Measurements from ENCODE around the gene ACSS1. TPM values are rescaled to one million over a fixed set of nuclear protein-coding genes. Genes with fewer than 3 reads are reported as not detected.

ACSS1 gene
- total RNA-seq, 1 experiment from 2014 or later, result 2.8 TPM

GRCh38 chr20:25048519-25048952, 9.4 kb downstream of the ACSS1 start:
- DNase-seq (ENCODE audit: extremely low read depth, low read depth), result no peak

GRCh38 chr20:25047766-25048165, 10.2 kb downstream of the ACSS1 start:
- no peak for DNase-seq (ENCODE audit: extremely low read depth, low read depth)

GRCh38 chr20:25046736-25047666, 10.9 kb downstream of the ACSS1 start:
- DNase-seq (ENCODE audit: extremely low read depth, low read depth), result no peak

- DNase-seq (ENCODE audit: extremely low read depth, low read depth), result no peak
Measured at GRCh38 chr20:25046181-25046641, 11.7 kb downstream of the ACSS1 start.

- no peak for DNase-seq (ENCODE audit: extremely low read depth, low read depth)
Measured at GRCh38 chr20:25045343-25045712, 12.6 kb downstream of the ACSS1 start.

GRCh38 chr20:25044660-25045342, 13.1 kb downstream of the ACSS1 start:
- no peak for DNase-seq (ENCODE audit: extremely low read depth, low read depth)

- DNase-seq (ENCODE audit: extremely low read depth, low read depth), result no peak
Measured at GRCh38 chr20:25044261-25044560, 13.7 kb downstream of the ACSS1 start.

GRCh38 chr20:25043499-25044260, 14.3 kb downstream of the ACSS1 start:
- DNase-seq (ENCODE audit: extremely low read depth, low read depth), result no peak

- no peak for DNase-seq (ENCODE audit: extremely low read depth, low read depth)
Measured at GRCh38 chr20:25042531-25043498, 15.1 kb downstream of the ACSS1 start.

- no peak for DNase-seq (ENCODE audit: extremely low read depth, low read depth)
Measured at GRCh38 chr20:25041813-25042530, 16.0 kb downstream of the ACSS1 start.

GRCh38 chr20:25040438-25040831, 17.5 kb downstream of the ACSS1 start:
- no peak for DNase-seq (ENCODE audit: extremely low read depth, low read depth)

GRCh38 chr20:25039697-25040437, 18.1 kb downstream of the ACSS1 start:
- DNase-seq (ENCODE audit: extremely low read depth, low read depth), result no peak

GRCh38 chr20:25038591-25039015, 19.3 kb downstream of the ACSS1 start:
- DNase-seq (ENCODE audit: extremely low read depth, low read depth), result no peak

- DNase-seq (ENCODE audit: extremely low read depth, low read depth), result no peak
Measured at GRCh38 chr20:25038103-25038410, 19.9 kb downstream of the ACSS1 start.

GRCh38 chr20:25037288-25038102, 20.4 kb downstream of the ACSS1 start:
- no peak for DNase-seq (ENCODE audit: extremely low read depth, low read depth)

GRCh38 chr20:25036331-25036936, 21.5 kb downstream of the ACSS1 start:
- DNase-seq (ENCODE audit: extremely low read depth, low read depth), result no peak

GRCh38 chr20:25035921-25036320, 22.0 kb downstream of the ACSS1 start:
- no peak for DNase-seq (ENCODE audit: extremely low read depth, low read depth)

- DNase-seq (ENCODE audit: extremely low read depth, low read depth), result no peak
Measured at GRCh38 chr20:25033924-25034300, 24.0 kb downstream of the ACSS1 start.
